Measurements from ENCODE around the gene CRAT. TPM values are rescaled to one million over a fixed set of nuclear protein-coding genes. Genes with fewer than 3 reads are reported as not detected.

The CRAT gene
- polyA plus RNA-seq, 1 donor (not counting 4 experiments of a cell fraction or from before 2014, with no cell fraction given) = 6.5 TPM

- no peaks in the 10 kb centered on the region for H4K20me1 ChIP-seq (ENCODE audit: control insufficient read depth, extremely low read depth, insufficient read depth, low read length)
- H3K27ac ChIP-seq (ENCODE audit: control insufficient read depth, insufficient read depth, low read length) = no peak overlapping the region
- dilution Hi-C loops (cut with MboI; ENCODE audit: extremely low pct_ligation_motif_present, low sequenced_read_pairs) = no loop called here
- no peaks in the 10 kb centered on the region for H3K9me1 ChIP-seq (ENCODE audit: control insufficient read depth, extremely low read depth, insufficient read depth, low read length)
- H3K79me2 ChIP-seq (ENCODE audit: control insufficient read depth, insufficient read depth, low read length) = no peaks in the 10 kb centered on the region
- H3K36me3 ChIP-seq (ENCODE audit: control insufficient read depth in 2 of 2, extremely low read depth in 1 of 2, insufficient read depth in 2 of 2, low read length in 2 of 2) = no peaks in the 10 kb centered on the region
- no peak overlapping the region for H2AFZ ChIP-seq (ENCODE audit: control insufficient read depth, low read length)
- DNase-seq (ENCODE audit: low read depth, low spot score) (no peak), FAIRE-seq (no peak)
- peaks cover 5% of the 10 kb centered on the region for H3K27me3 ChIP-seq (ENCODE audit: control insufficient read depth, extremely low read depth, insufficient read depth, low read length)
- no peak overlapping the region for H3K4me2 ChIP-seq (ENCODE audit: control insufficient read depth, extremely low read depth, insufficient read depth, low read depth, low read length)
- H3K9ac ChIP-seq (ENCODE audit: control insufficient read depth, extremely low read depth, insufficient read depth, low read length) = no peak overlapping the region
- TF ChIP-seq CTCF (optimal IDR thresholded peaks at IDR 0.05 in 1 of 3, IDR thresholded peaks at IDR 0.05 in 1 of 3, conservative IDR thresholded peaks at IDR 0.05 in 1 of 3; ENCODE audit: extremely low read depth in 1 of 3, insufficient read depth in 2 of 3, low read length in 3 of 3) = no peak
- TF ChIP-seq EZH2 (IDR thresholded peaks at IDR 0.05; ENCODE audit: low read length) = no peak
- H3K4me3 ChIP-seq (ENCODE audit: control insufficient read depth in 2 of 3, extremely low read depth in 1 of 3, insufficient read depth in 2 of 3, low read depth in 1 of 3, low read length in 3 of 3) = no peak overlapping the region
- peaks cover 10% of the 10 kb centered on the region for H3K4me1 ChIP-seq (ENCODE audit: control insufficient read depth, extremely low read depth, insufficient read depth, low read length)
- H3K9me3 ChIP-seq (ENCODE audit: control insufficient read depth, low read depth, low read length) = no peaks in the 10 kb centered on the region
Observed at GRCh38 chr9:129103595-129103965, 7.0 kb downstream of the CRAT start.

- Histone ChIP-seq H3K27ac (ENCODE audit: control insufficient read depth, insufficient read depth, low read length) (no peak overlapping the region), H3K4me2 (ENCODE audit: control insufficient read depth, extremely low read depth, insufficient read depth, low read depth, low read length) (peak overlapping the region; percentile 32), H3K9me1 (ENCODE audit: control insufficient read depth, extremely low read depth, insufficient read depth, low read length) (no peaks in the 10 kb centered on the region), H3K27me3 (ENCODE audit: control insufficient read depth, extremely low read depth, insufficient read depth, low read length) (no peaks in the 10 kb centered on the region), H3K9ac (ENCODE audit: control insufficient read depth, extremely low read depth, insufficient read depth, low read length) (no peak overlapping the region), H3K4me1 (ENCODE audit: control insufficient read depth, extremely low read depth, insufficient read depth, low read length) (peaks cover 10% of the 10 kb centered on the region), H3K79me2 (ENCODE audit: control insufficient read depth, insufficient read depth, low read length) (no peaks in the 10 kb centered on the region), H3K9me3 (ENCODE audit: control insufficient read depth, low read depth, low read length) (no peaks in the 10 kb centered on the region), H3K36me3 (ENCODE audit: control insufficient read depth in 2 of 2, extremely low read depth in 1 of 2, insufficient read depth in 2 of 2, low read length in 2 of 2) (no peaks in the 10 kb centered on the region), H4K20me1 (ENCODE audit: control insufficient read depth, extremely low read depth, insufficient read depth, low read length) (no peaks in the 10 kb centered on the region), H2AFZ (ENCODE audit: control insufficient read depth, low read length) (no peak overlapping the region), H3K4me3 (ENCODE audit: control insufficient read depth in 2 of 3, extremely low read depth in 1 of 3, insufficient read depth in 2 of 3, low read depth in 1 of 3, low read length in 3 of 3) (no peak overlapping the region)
- TF ChIP-seq CTCF (optimal IDR thresholded peaks at IDR 0.05 in 1 of 3, IDR thresholded peaks at IDR 0.05 in 1 of 3, conservative IDR thresholded peaks at IDR 0.05 in 1 of 3; ENCODE audit: extremely low read depth in 1 of 3, insufficient read depth in 2 of 3, low read length in 3 of 3) (peak; percentile 75 to 93 (median 86)), EZH2 (IDR thresholded peaks at IDR 0.05; ENCODE audit: low read length) (no peak)
- dilution Hi-C loops (cut with MboI; ENCODE audit: extremely low pct_ligation_motif_present, low sequenced_read_pairs) = no loop called here
- peak; percentile 83 for FAIRE-seq
- no peak for DNase-seq (ENCODE audit: low read depth, low spot score)
Observed at GRCh38 chr9:129102791-129103594, 7.6 kb downstream of the CRAT start.

Data from keratinocyte (primary cell).